Smooth muscle cell (in vitro differentiated cells): ENCODE data around the gene C2. TPM values are rescaled to one million over a fixed set of nuclear protein-coding genes. Genes with fewer than 3 reads are reported as not detected.
A peak's percentile ranks its signal among the peaks of the same experiment; 100 is the strongest.

ENCODE experiments used
- DNase-seq: peaks from one replicate; lab custom pipeline; 2025; ENCODE audit not compliant: unreplicated experiment; lab: John Stamatoyannopoulos, UW
- H2AFZ ChIP-seq: fragments of 200-600 bp; sonication (generic); 2 replicates; pipeline ENCODE4 v1.6.0; 2016; ENCODE audit warnings: antibody characterized with exemption, low read depth, mild to moderate bottlenecking
- H3F3A ChIP-seq: fragments of 200-600 bp; sonication (generic); 2 replicates; pipeline ENCODE4 v1.6.0; 2017; ENCODE audit warnings: antibody characterized with exemption, low read depth
- H3K27ac ChIP-seq: fragments of 200-600 bp; sonication (generic); 2 replicates; pipeline ENCODE4 v1.5.1; 2016; ENCODE audit warnings: low read depth, mild to moderate bottlenecking
- H3K27me3 ChIP-seq: fragments of 200-600 bp; sonication (generic); 2 replicates; pipeline ENCODE4 v1.6.1; 2016; ENCODE audit warnings: low read depth, mild to moderate bottlenecking
- H3K36me3 ChIP-seq: fragments of 200-600 bp; sonication (generic); 2 replicates; pipeline ENCODE4 v1.5.1; 2016; ENCODE audit warnings: low read depth
- H3K4me1 ChIP-seq: fragments of 200-600 bp; sonication (generic); 2 replicates; pipeline ENCODE4 v1.5.1; 2016; ENCODE audit warnings: low read depth
- H3K4me2 ChIP-seq: fragments of 200-600 bp; sonication (generic); 2 replicates; pipeline ENCODE4 v1.6.0; 2016; ENCODE audit warnings: mild to moderate bottlenecking
- H3K4me3 ChIP-seq: fragments of 200-600 bp; sonication (generic); 2 replicates; pipeline ENCODE4 v1.5.1; 2016; ENCODE audit warnings: mild to moderate bottlenecking
- H3K79me2 ChIP-seq: fragments of 200-600 bp; sonication (generic); 2 replicates; pipeline ENCODE4 v1.6.0; 2016; ENCODE audit warnings: low read depth, mild to moderate bottlenecking
- H3K9ac ChIP-seq: fragments of 200-600 bp; sonication (generic); 2 replicates; pipeline ENCODE4 v1.6.0; 2016; ENCODE audit warnings: low read depth
- H3K9me3 ChIP-seq: fragments of 200-600 bp; sonication (generic); replicated peaks from 2 replicates; pipeline ENCODE4 v1.5.1; 2016; ENCODE audit warnings: low read depth
- H4K20me1 ChIP-seq: fragments of 200-600 bp; sonication (generic); 2 replicates; pipeline ENCODE4 v1.6.0; 2016; ENCODE audit warnings: low read depth
- CTCF ChIP-seq: fragments of 200-600 bp; sonication (generic); IDR thresholded peaks from 2 replicates; pipeline ENCODE4 v1.5.1; 2017; ENCODE audit warnings: borderline replicate concordance, mild to moderate bottlenecking, antibody characterized with exemption; ENCODE audit not compliant: insufficient read depth, poor library complexity, severe bottlenecking
- WGBS: methylation state at CpG from one replicate; pipeline ENCODE4 v1.1.7; 2016; ENCODE audit warnings: low lambda C conversion rate; 5-methylcytosine and 5-hydroxymethylcytosine counted together
- polyA plus RNA-seq: library from polyadenylated mRNA; unstranded; fragments of >200 nt; fragmentation: Nextera tagmentation; extraction: Ambion mirVana; gene quantifications from 2 replicates; pipeline ENCODE4 v1.2.1, GENCODE V29; 2016
- total RNA-seq: library from RNA; depleted of rRNA; stranded (reverse); fragments of >200 nt; gene quantifications from 2 replicates; pipeline ENCODE4 v1.2.3, GENCODE V29; 2014

C2 gene
- total and polyA plus RNA-seq, 2 experiments from 2014 or later = 0.37 TPM; not detected in 1

- H3K4me2 ChIP-seq = no peak overlapping the region
- DNase-seq = no peak
- H3K9me3 ChIP-seq = no peaks in the 10 kb centered on the region
- H3K36me3 ChIP-seq = no peaks in the 10 kb centered on the region
- no peak overlapping the region for H3K9ac ChIP-seq
- WGBS = 80% methylated on average over 3 of the region's 3 CpGs
- H3K4me1 ChIP-seq = no peaks in the 10 kb centered on the region
- H3F3A ChIP-seq = no peaks in the 10 kb centered on the region
- H3K79me2 ChIP-seq = no peaks in the 10 kb centered on the region
- TF ChIP-seq CTCF = no peak
- H4K20me1 ChIP-seq = no peaks in the 10 kb centered on the region
- no peak overlapping the region for H2AFZ ChIP-seq
- peaks cover 18% of the 10 kb centered on the region for H3K27me3 ChIP-seq
- no peak overlapping the region for H3K4me3 ChIP-seq
- H3K27ac ChIP-seq = no peak overlapping the region
Measured at GRCh38 chr6:31943742-31944141, 16.2 kb downstream of the C2 start.

- no peaks in the 10 kb centered on the region for H3K79me2 ChIP-seq
- H3K27ac ChIP-seq = no peak overlapping the region
Measured at GRCh38 chr6:31945154-31945506, 17.6 kb downstream of the C2 start.

GRCh38 chr6:31945507-31946369, 18.2 kb downstream of the C2 start, which contains the start of gene CFB:
Gene CFB, plus strand, starts transcription at chr6:31946095. Its CDS starts 127 bp downstream, at chr6:31946222.
- WGBS = 84% methylated on average over 11 of the region's 11 CpGs
- TF ChIP-seq CTCF = no peak
- Histone ChIP-seq H3K4me2 (no peak within 1 kb of the TSS), H3K36me3 (no peaks in the 10 kb centered on the region), H3K27me3 (peaks cover 18% of the 10 kb centered on the region), H3K4me3 (peak within 1 kb of the TSS; percentile 24), H3K79me2 (no peaks in the 10 kb centered on the region), H3K4me1 (no peaks in the 10 kb centered on the region), H3F3A (no peaks in the 10 kb centered on the region), H3K27ac (no peak within 1 kb of the TSS), H4K20me1 (no peaks in the 10 kb centered on the region), H3K9me3 (no peaks in the 10 kb centered on the region), H2AFZ (no peak within 1 kb of the TSS), H3K9ac (no peak within 1 kb of the TSS)
- DNase-seq = no peak

More at GRCh38 chr6:31945154-31945506, 17.6 kb downstream of the C2 start:
- 91% methylated on average over 9 of the region's 9 CpGs for WGBS
- Histone ChIP-seq H3K4me2 (no peak overlapping the region), H3K4me3 (no peak overlapping the region), H3K36me3 (no peaks in the 10 kb centered on the region), H3K27me3 (peaks cover 18% of the 10 kb centered on the region), H2AFZ (no peak overlapping the region), H3K9ac (no peak overlapping the region), H3F3A (no peaks in the 10 kb centered on the region), H3K4me1 (no peaks in the 10 kb centered on the region), H4K20me1 (no peaks in the 10 kb centered on the region), H3K9me3 (no peaks in the 10 kb centered on the region)
- DNase-seq = no peak
- TF ChIP-seq CTCF = no peak
